Ishikawa (cell line): ENCODE data around the gene DIO2.

Source experiments
- CEBPB ChIP-seq: IDR thresholded peaks from 2 replicates; pipeline ENCODE4 v1.6.1; 2012
- CREB1 ChIP-seq: IDR thresholded peaks from 2 replicates; pipeline ENCODE4 v1.6.1; 2012; ENCODE audit warnings: low read depth
- EGR1 ChIP-seq: IDR thresholded peaks from 2 replicates; pipeline ENCODE4 v1.6.1; 2012
- EP300 ChIP-seq: IDR thresholded peaks from 2 replicates; pipeline ENCODE4 v1.6.1; 2012; ENCODE audit warnings: borderline replicate concordance
- FOXM1 ChIP-seq: IDR thresholded peaks from 2 replicates; pipeline ENCODE4 v1.6.1; 2012; ENCODE audit warnings: low read depth, borderline replicate concordance
- NFIC ChIP-seq: IDR thresholded peaks from 2 replicates; pipeline ENCODE4 v1.6.1; 2012
- RAD21 ChIP-seq: IDR thresholded peaks from 2 replicates; pipeline ENCODE4 v1.6.1; 2012; ENCODE audit warnings: low read depth
- TAF1 ChIP-seq: IDR thresholded peaks from 2 replicates; pipeline ENCODE4 v1.6.1; 2012; ENCODE audit warnings: low read depth, mild to moderate bottlenecking
- TCF12 ChIP-seq: IDR thresholded peaks from 2 replicates; pipeline ENCODE4 v1.6.1; 2012; ENCODE audit warnings: low read depth
- TEAD4 ChIP-seq: IDR thresholded peaks from 2 replicates; pipeline ENCODE4 v1.6.1; 2012
- YY1 ChIP-seq: IDR thresholded peaks from 2 replicates; pipeline ENCODE4 v1.6.1; 2012; ENCODE audit warnings: low read depth
- ZBTB7A ChIP-seq: IDR thresholded peaks from 2 replicates; pipeline ENCODE4 v1.6.1; 2012; ENCODE audit warnings: low read depth
- TF ChIP-seq, protein P1 (sequence below): IDR thresholded peaks from 2 replicates; pipeline ENCODE4 v1.6.1; 2012
- TF ChIP-seq, protein P2 (sequence below): IDR thresholded peaks from 2 replicates; pipeline ENCODE4 v1.6.1; 2012; ENCODE audit warnings: low read depth, mild to moderate bottlenecking
- TF ChIP-seq, protein P3 (sequence below): IDR thresholded peaks from 2 replicates; pipeline ENCODE4 v1.6.1; 2012

DIO2 gene

DNA sequence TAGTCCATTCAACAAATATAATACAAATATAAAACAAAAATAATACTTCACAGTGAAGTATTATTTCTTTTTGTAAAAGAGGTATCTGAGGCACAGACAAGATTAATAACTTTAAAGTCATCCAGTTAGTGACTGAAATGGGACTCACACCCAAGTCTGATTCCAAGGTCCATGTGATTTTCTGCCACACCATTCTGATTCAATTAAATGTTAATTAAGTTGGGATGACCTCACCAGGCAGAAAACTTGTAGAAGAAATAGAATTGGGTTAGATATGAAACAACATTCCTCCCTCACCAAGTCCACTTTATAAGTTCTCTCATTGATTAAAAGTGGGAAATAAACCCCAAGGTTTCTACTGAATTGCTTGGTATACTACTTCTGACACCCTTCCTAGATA is 34.4 kb downstream of the DIO2 start:
- TF ChIP-seq TAF1 (no peak), CREB1 (no peak), ZBTB7A (no peak), NFIC (no peak), RAD21 (no peak), EP300 (no peak), YY1 (no peak), FOXM1 (no peak), TCF12 (no peak), EGR1 (no peak)
- TF ChIP-seq, protein P1, sequence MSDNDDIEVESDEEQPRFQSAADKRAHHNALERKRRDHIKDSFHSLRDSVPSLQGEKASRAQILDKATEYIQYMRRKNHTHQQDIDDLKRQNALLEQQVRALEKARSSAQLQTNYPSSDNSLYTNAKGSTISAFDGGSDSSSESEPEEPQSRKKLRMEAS: no peak
- TF ChIP-seq, protein P2, sequence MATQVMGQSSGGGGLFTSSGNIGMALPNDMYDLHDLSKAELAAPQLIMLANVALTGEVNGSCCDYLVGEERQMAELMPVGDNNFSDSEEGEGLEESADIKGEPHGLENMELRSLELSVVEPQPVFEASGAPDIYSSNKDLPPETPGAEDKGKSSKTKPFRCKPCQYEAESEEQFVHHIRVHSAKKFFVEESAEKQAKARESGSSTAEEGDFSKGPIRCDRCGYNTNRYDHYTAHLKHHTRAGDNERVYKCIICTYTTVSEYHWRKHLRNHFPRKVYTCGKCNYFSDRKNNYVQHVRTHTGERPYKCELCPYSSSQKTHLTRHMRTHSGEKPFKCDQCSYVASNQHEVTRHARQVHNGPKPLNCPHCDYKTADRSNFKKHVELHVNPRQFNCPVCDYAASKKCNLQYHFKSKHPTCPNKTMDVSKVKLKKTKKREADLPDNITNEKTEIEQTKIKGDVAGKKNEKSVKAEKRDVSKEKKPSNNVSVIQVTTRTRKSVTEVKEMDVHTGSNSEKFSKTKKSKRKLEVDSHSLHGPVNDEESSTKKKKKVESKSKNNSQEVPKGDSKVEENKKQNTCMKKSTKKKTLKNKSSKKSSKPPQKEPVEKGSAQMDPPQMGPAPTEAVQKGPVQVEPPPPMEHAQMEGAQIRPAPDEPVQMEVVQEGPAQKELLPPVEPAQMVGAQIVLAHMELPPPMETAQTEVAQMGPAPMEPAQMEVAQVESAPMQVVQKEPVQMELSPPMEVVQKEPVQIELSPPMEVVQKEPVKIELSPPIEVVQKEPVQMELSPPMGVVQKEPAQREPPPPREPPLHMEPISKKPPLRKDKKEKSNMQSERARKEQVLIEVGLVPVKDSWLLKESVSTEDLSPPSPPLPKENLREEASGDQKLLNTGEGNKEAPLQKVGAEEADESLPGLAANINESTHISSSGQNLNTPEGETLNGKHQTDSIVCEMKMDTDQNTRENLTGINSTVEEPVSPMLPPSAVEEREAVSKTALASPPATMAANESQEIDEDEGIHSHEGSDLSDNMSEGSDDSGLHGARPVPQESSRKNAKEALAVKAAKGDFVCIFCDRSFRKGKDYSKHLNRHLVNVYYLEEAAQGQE: no peak

DNA sequence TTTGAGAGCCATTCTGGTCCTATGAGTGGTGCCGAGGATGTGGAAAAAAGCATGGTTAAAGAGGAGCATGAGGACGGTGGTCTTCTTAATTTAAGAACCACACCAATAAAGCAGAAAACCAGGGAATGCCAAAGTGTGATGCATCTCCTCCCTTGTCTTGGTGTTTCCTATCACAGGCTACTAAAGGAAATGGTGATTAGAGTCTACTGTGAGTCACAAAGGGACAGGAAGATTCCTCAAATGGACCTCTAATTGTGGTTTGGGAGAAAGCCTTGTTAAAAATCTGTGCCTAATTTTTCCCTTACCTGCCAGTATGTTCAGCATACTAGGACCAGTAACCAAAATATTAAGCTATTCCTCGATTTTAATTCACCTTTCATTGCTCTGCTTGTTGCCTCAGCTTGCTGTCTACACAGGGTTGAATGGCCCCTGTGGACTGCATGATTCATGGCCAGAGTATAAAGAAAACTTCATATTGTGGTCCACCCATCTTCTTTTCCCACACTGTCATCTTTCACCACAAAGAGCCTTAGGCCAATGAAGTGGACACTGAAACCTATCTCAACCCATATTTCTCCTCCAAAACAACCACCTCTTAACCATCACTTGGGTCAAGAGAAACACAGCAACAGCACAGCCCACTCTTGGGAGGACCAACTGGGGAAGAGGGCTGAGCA is 38.8 kb downstream of the DIO2 start:
- TF ChIP-seq TCF12 (no peak), FOXM1 (no peak), NFIC (no peak), EP300 (no peak), TEAD4 (no peak)
- TF ChIP-seq, protein P3, sequence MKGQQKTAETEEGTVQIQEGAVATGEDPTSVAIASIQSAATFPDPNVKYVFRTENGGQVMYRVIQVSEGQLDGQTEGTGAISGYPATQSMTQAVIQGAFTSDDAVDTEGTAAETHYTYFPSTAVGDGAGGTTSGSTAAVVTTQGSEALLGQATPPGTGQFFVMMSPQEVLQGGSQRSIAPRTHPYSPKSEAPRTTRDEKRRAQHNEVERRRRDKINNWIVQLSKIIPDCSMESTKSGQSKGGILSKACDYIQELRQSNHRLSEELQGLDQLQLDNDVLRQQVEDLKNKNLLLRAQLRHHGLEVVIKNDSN: no peak

DNA sequence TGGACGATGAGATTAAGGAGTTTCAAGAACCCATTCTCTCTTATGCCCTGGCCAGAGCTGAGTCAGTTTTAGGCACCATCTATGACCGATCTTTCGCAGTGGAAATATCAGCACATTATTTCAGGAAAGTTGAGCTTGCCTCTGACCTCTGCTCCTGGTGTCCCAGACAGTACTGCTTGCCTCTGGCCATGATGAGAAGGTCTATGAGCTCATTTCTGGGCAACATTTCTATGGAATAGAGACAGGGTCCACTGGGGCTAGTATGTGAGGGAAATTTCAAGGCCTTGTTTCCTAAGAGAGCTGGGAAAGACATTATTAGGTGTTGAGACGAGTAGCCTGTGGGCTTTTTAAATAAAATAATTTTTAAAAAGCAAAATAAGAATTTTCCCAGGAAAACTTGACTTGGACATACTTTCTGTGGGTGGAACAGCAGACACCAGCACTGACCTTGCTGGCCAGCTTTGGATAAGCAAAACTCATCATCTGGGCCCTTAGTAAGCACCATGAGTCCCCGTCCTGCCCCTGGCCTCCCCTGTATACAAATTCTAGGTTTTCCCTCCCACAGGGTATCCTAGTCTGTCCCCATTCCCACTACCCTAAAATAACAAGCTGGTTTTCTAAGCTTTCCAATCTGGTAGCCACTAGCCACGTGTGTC is 43.4 kb downstream of the DIO2 start:
- no peak for TF ChIP-seq EP300
- TF ChIP-seq FOXM1: no peak
- no peak for TF ChIP-seq RAD21
- TF ChIP-seq, protein P1: no peak
- no peak for TF ChIP-seq NFIC
- no peak for TF ChIP-seq TCF12
- TF ChIP-seq CEBPB: no peak
- TF ChIP-seq YY1: no peak
- TF ChIP-seq, protein P3: no peak
- no peak for TF ChIP-seq TEAD4
- no peak for TF ChIP-seq TAF1

DNA sequence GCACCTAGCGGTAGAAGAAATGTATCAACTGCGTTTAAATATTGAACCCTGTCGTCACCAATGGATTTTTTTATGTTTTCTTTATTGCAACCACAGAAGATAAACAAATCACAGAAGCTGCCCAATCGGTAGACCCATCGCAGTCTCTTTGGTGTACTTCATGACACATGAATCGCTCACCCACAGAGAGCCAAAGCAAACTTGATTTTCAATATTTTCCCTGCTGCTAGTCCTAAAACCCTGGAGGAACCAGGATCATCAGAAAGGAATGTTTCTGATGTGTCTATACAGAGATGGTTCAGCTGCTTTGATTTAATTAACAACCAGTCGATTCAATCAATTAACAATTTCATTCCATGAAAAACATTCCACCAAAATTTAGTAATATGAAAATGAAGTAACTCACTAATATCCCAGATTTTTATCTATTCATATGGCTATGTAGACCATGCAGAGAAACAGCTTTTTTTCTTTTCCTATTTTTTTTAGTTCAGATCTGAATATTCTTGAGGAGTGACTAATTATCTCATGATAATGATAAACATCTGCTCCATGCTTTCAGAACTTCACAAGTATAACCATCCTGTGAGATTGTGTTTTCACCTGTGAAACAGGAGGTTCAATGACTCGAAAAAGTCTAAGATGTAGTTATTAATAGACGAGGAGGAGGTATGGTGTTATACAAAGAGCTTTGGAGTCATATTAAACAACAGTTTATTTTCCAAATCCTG is 46.1 kb downstream of the DIO2 start:
- TF ChIP-seq TEAD4 (no peak), TCF12 (no peak), FOXM1 (no peak)
- TF ChIP-seq, protein P2: no peak
- TF ChIP-seq, protein P3: no peak

DNA sequence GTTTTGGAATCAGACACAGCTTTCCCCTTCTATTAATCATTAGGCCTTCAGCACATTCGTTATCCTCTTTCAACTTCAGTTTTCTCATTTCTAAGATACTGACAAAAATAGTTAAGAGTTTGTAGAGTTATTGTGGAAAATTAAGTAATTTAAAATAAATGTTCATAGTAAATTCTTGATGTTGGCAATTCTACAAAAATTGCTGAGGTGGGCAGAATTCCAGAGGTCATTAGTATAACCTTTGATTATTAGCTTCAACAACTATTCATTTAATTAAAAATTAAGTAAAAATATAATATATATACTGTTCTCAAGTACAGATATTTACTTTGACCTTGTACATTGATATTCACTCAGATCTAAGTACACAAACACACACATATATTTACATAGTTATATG is 58.5 kb downstream of the DIO2 start:
- TF ChIP-seq TAF1 (no peak), EP300 (no peak), FOXM1 (no peak), CREB1 (no peak), YY1 (no peak), TCF12 (no peak), EGR1 (no peak), RAD21 (no peak), ZBTB7A (no peak), NFIC (no peak), CEBPB (no peak), TEAD4 (no peak)
- TF ChIP-seq, protein P2: no peak
- TF ChIP-seq, protein P3: no peak
- TF ChIP-seq, protein P1: no peak
